SU-DHL-6 (cell line): ENCODE results near the gene FARS2.

ENCODE experiments used
- H2AFZ ChIP-seq: fragments of 200-600 bp; sonication (generic); 2 replicates; pipeline ENCODE4 v1.6.1; 2014; ENCODE audit warnings: low read depth, mild to moderate bottlenecking, moderate library complexity, mixed read lengths, antibody characterized with exemption, low read length; ENCODE audit not compliant: severe bottlenecking
- H3F3A ChIP-seq: fragments of 200-600 bp; shearing (Covaris generic); 2 replicates; pipeline ENCODE4 v1.6.0; 2016; ENCODE audit warnings: antibody characterized with exemption, mild to moderate bottlenecking; ENCODE audit not compliant: insufficient read depth
- H3K27ac ChIP-seq: fragments of 200-600 bp; sonication (generic); 2 replicates; pipeline ENCODE4 v1.5.1; 2016; ENCODE audit warnings: low read depth, mild to moderate bottlenecking, low read length, moderate library complexity, mixed read lengths
- H3K27me3 ChIP-seq: fragments of 200-600 bp; sonication (generic), shearing (Covaris generic); 2 replicates; pipeline ENCODE4 v1.6.0; 2014; ENCODE audit warnings: mild to moderate bottlenecking, low read length
- H3K36me3 ChIP-seq: fragments of 200-600 bp; sonication (generic); 2 replicates; pipeline ENCODE4 v1.6.1; 2014; ENCODE audit warnings: mild to moderate bottlenecking, low read length, mixed read lengths
- H3K4me2 ChIP-seq: fragments of 300-600, 200-600 bp; shearing (Covaris generic), sonication (generic); 2 replicates; pipeline ENCODE4 v1.6.0; 2014; ENCODE audit warnings: low read length, low read depth, mild to moderate bottlenecking; ENCODE audit not compliant: poor library complexity, severe bottlenecking
- H3K4me3 ChIP-seq: fragments of 200-600 bp; sonication (generic); 2 replicates; pipeline ENCODE4 v1.5.1; 2014; ENCODE audit warnings: antibody characterized with exemption, low read length, mild to moderate bottlenecking, mixed read lengths; ENCODE audit not compliant: insufficient read depth, poor library complexity, severe bottlenecking
- H3K79me2 ChIP-seq: fragments of 200-600 bp; sonication (generic); 2 replicates; pipeline ENCODE4 v1.6.1; 2014; ENCODE audit warnings: mild to moderate bottlenecking, low read length, moderate library complexity; ENCODE audit not compliant: insufficient read depth
- H3K9ac ChIP-seq: fragments of 200-600 bp; sonication (generic); 2 replicates; pipeline ENCODE4 v1.7.0; 2014; ENCODE audit warnings: mild to moderate bottlenecking, low read length
- H3K9me2 ChIP-seq: fragments of 200-600 bp; sonication (generic); replicated peaks from 2 replicates; pipeline ENCODE4 v1.6.1; 2014; ENCODE audit warnings: low read length; ENCODE audit not compliant: insufficient read depth
- H3K9me3 ChIP-seq: fragments of 200-600 bp; sonication (generic); 2 replicates; pipeline ENCODE4 v1.6.1; 2014; ENCODE audit warnings: low read length, mixed read lengths; ENCODE audit not compliant: insufficient read depth
- H4K20me1 ChIP-seq: fragments of 200-600 bp; sonication (generic); 2 replicates; pipeline ENCODE4 v1.6.1; 2014; ENCODE audit warnings: low read depth, mild to moderate bottlenecking, antibody characterized with exemption, low read length, moderate library complexity, mixed read lengths
- CTCF ChIP-seq: fragments of 200-600 bp; sonication (generic); IDR thresholded peaks from one replicate; pipeline ENCODE4 v1.5.1; 2017; ENCODE audit warnings: antibody characterized with exemption, mild to moderate bottlenecking, low read length, moderate library complexity; ENCODE audit not compliant: insufficient read depth, poor library complexity, severe bottlenecking
- EZH2phosphoT487 ChIP-seq: fragments of 200-600 bp; sonication (generic), shearing (Covaris generic); conservative IDR thresholded peaks from 2 replicates; pipeline ENCODE4 v1.6.1; 2018; ENCODE audit warnings: mild to moderate bottlenecking, antibody characterized with exemption, low read length, moderate library complexity, mixed read lengths

The FARS2 gene

GRCh38 chr6:5529733-5530132, 268.4 kb downstream of the FARS2 start:
- no peaks in the 10 kb centered on the region for H3K79me2 ChIP-seq
- no peak overlapping the region for H3K4me2 ChIP-seq
- H3K4me3 ChIP-seq, result no peak overlapping the region
- no peak overlapping the region for H3K9ac ChIP-seq
- H3K27me3 ChIP-seq, result no peaks in the 10 kb centered on the region
- TF ChIP-seq CTCF (no peak), EZH2phosphoT487 (no peak)
- H4K20me1 ChIP-seq, result no peaks in the 10 kb centered on the region
- no peaks in the 10 kb centered on the region for H3F3A ChIP-seq
- no peaks in the 10 kb centered on the region for H3K9me3 ChIP-seq
- no peak overlapping the region for H3K27ac ChIP-seq
- no peaks in the 10 kb centered on the region for H3K9me2 ChIP-seq
- no peaks in the 10 kb centered on the region for H3K36me3 ChIP-seq
- no peak overlapping the region for H2AFZ ChIP-seq

- TF ChIP-seq CTCF (no peak), EZH2phosphoT487 (no peak)
- Histone ChIP-seq H3K79me2 (no peaks in the 10 kb centered on the region), H3K4me3 (no peak overlapping the region), H4K20me1 (no peaks in the 10 kb centered on the region), H3K27ac (no peak overlapping the region), H3K9ac (no peak overlapping the region), H3K9me2 (no peaks in the 10 kb centered on the region), H3F3A (no peaks in the 10 kb centered on the region), H3K4me2 (no peak overlapping the region), H2AFZ (no peak overlapping the region), H3K36me3 (no peaks in the 10 kb centered on the region), H3K9me3 (no peaks in the 10 kb centered on the region), H3K27me3 (no peaks in the 10 kb centered on the region)
These were observed 269.8 kb downstream of the FARS2 start for GRCh38 chr6:5531161-5531560.

GRCh38 chr6:5531853-5532375, 270.6 kb downstream of the FARS2 start:
- H3K4me3 ChIP-seq, result no peak overlapping the region
- no peak overlapping the region for H2AFZ ChIP-seq
- TF ChIP-seq CTCF, result no peak
- no peak overlapping the region for H3K9ac ChIP-seq
- H3K4me2 ChIP-seq, result no peak overlapping the region
- no peaks in the 10 kb centered on the region for H4K20me1 ChIP-seq
- no peaks in the 10 kb centered on the region for H3F3A ChIP-seq
- H3K9me2 ChIP-seq, result no peaks in the 10 kb centered on the region
- H3K27ac ChIP-seq, result no peak overlapping the region
- H3K9me3 ChIP-seq, result no peaks in the 10 kb centered on the region
- H3K27me3 ChIP-seq, result no peaks in the 10 kb centered on the region
- H3K79me2 ChIP-seq, result no peaks in the 10 kb centered on the region
- no peaks in the 10 kb centered on the region for H3K36me3 ChIP-seq
